Esophagus (tissue), 2 donors: Measurements from ENCODE around the gene MNAT1. TPM values are rescaled to one million over a fixed set of nuclear protein-coding genes. Genes with fewer than 3 reads are reported as not detected.

Source experiments
- H3K27ac ChIP-seq, 2 donors: one replicate each; pipeline ENCODE4 v1.5.1; 2013; ENCODE audit warnings: low read depth in 2 of 2, mild to moderate bottlenecking in 2 of 2, inconsistent platforms in 1 of 2, low read length in 1 of 2, moderate library complexity in 1 of 2
- H3K27me3 ChIP-seq, 2 donors: one replicate each; pipeline ENCODE4 v1.6.1; 2013; ENCODE audit warnings: low read length in 2 of 2, control low read depth in 1 of 2, mild to moderate bottlenecking in 1 of 2; ENCODE audit not compliant: insufficient read depth in 2 of 2, control insufficient read depth in 1 of 2
- H3K36me3 ChIP-seq, 2 donors: one replicate each; pipeline ENCODE4 v1.6.1; 2013; ENCODE audit warnings: low read length in 1 of 2; ENCODE audit not compliant: control insufficient read depth in 2 of 2, insufficient read depth in 2 of 2
- H3K4me1 ChIP-seq, 2 donors: one replicate each; pipeline ENCODE4 v1.6.1; 2013; ENCODE audit warnings: low read length in 1 of 2; ENCODE audit not compliant: control insufficient read depth in 2 of 2, insufficient read depth in 2 of 2
- H3K4me3 ChIP-seq, 2 donors: one replicate each; pipeline ENCODE4 v1.5.1; 2013; ENCODE audit warnings: low read length in 2 of 2, mild to moderate bottlenecking in 2 of 2, low read depth in 1 of 2, moderate library complexity in 1 of 2
- H3K9me3 ChIP-seq, 2 donors: one replicate each; pipeline ENCODE4 v1.6.1; 2013; ENCODE audit warnings: mild to moderate bottlenecking in 2 of 2, low read depth in 1 of 2, low read length in 1 of 2, moderate library complexity in 1 of 2; ENCODE audit not compliant: control insufficient read depth in 2 of 2, insufficient read depth in 1 of 2
- WGBS, 2 donors: extraction: QIAGEN DNeasy Blood & Tissue Kit; methylation state at CpG; one replicate each; pipeline ENCODE4 v1.1.7; 2013; 5-methylcytosine and 5-hydroxymethylcytosine counted together
- polyA plus RNA-seq, 2 donors: library from polyadenylated mRNA; stranded (reverse); fragments of 200-250 nt; gene quantifications; one replicate each; pipeline ENCODE4 v1.2.3, GENCODE V29; 2013
- donor health status: healthy with polysubstance abuse.
- donor health status: Bipolar disorder and iron deficiency.

The MNAT1 gene
- polyA plus RNA-seq, result 10 to 100 TPM; 13.4 to 18.1 TPM

- Histone ChIP-seq H3K9me3 (no peaks in the 10 kb centered on the region), H3K27me3 (no peaks in the 10 kb centered on the region), H3K36me3 (no peaks in the 10 kb centered on the region), H3K27ac (peak within 1 kb of the TSS; percentile 30 to 65), H3K4me1 (no peaks in the 10 kb centered on the region), H3K4me3 (peak within 1 kb of the TSS; percentile 83 to 92)
- 2% methylated on average over 33 of the region's 33 CpGs for WGBS, 2 donors
Measured at GRCh38 chr14:60734465-60735242, at the start of gene MNAT1. Gene MNAT1 (plus strand): TSS chr14:60734761. CDS start chr14:60734863, 102 bp downstream.

- Histone ChIP-seq H3K36me3 (no peaks in the 10 kb centered on the region), H3K27me3 (no peaks in the 10 kb centered on the region), H3K4me1 (no peaks in the 10 kb centered on the region), H3K27ac (no peak overlapping the region), H3K4me3 (no peak overlapping the region), H3K9me3 (no peaks in the 10 kb centered on the region)
Measured at GRCh38 chr14:60686865-60687264, 47.7 kb upstream of the MNAT1 start.

- Histone ChIP-seq H3K27ac (no peak overlapping the region), H3K9me3 (no peaks in the 10 kb centered on the region), H3K4me1 (no peaks in the 10 kb centered on the region), H3K4me3 (no peak overlapping the region), H3K27me3 (no peaks in the 10 kb centered on the region), H3K36me3 (no peaks in the 10 kb centered on the region)
- 71 to 85% methylated on average over 3 of the region's 3 CpGs for WGBS, 2 donors
Measured at GRCh38 chr14:60691383-60692113, 43.0 kb upstream of the MNAT1 start.

GRCh38 chr14:60695327-60695726 is 39.2 kb upstream of the MNAT1 start:
- no peaks in the 10 kb centered on the region for H3K27me3 ChIP-seq
- no peak overlapping the region for H3K4me3 ChIP-seq
- H3K27ac ChIP-seq, result no peak overlapping the region
- H3K9me3 ChIP-seq, result no peaks in the 10 kb centered on the region
- no peaks in the 10 kb centered on the region for H3K36me3 ChIP-seq
- H3K4me1 ChIP-seq, result no peaks in the 10 kb centered on the region
- WGBS, 2 donors, result 78 to 83% methylated on average over 4 of the region's 4 CpGs

GRCh38 chr14:60700598-60700997 is 34.0 kb upstream of the MNAT1 start:
- 95 to 96% methylated on average over 3 of the region's 3 CpGs for WGBS, 2 donors
- peaks cover 3% of the 10 kb centered on the region in 2 donors for H3K9me3 ChIP-seq
- H3K27ac ChIP-seq, result no peak overlapping the region
- no peaks in the 10 kb centered on the region for H3K4me1 ChIP-seq
- no peaks in the 10 kb centered on the region for H3K27me3 ChIP-seq
- no peaks in the 10 kb centered on the region for H3K36me3 ChIP-seq
- no peak overlapping the region for H3K4me3 ChIP-seq

- Histone ChIP-seq H3K27ac (no peak overlapping the region), H3K36me3 (no peaks in the 10 kb centered on the region), H3K4me1 (no peaks in the 10 kb centered on the region), H3K27me3 (no peaks in the 10 kb centered on the region), H3K9me3 (peaks cover 3% of the 10 kb centered on the region in 2 donors), H3K4me3 (no peak overlapping the region)
Measured at GRCh38 chr14:60705100-60705499, 29.5 kb upstream of the MNAT1 start.

- no peaks in the 10 kb centered on the region for H3K9me3 ChIP-seq
- no peak overlapping the region for H3K27ac ChIP-seq
- no peaks in the 10 kb centered on the region for H3K36me3 ChIP-seq
- WGBS, 2 donors, result 97% methylated on average over 3 of the region's 3 CpGs
- no peaks in the 10 kb centered on the region for H3K4me1 ChIP-seq
- no peak overlapping the region for H3K4me3 ChIP-seq
- no peaks in the 10 kb centered on the region for H3K27me3 ChIP-seq
Measured at GRCh38 chr14:60707858-60708257, 26.7 kb upstream of the MNAT1 start.

- no peak overlapping the region for H3K27ac ChIP-seq
- H3K9me3 ChIP-seq, result no peaks in the 10 kb centered on the region
- H3K4me3 ChIP-seq, result no peak overlapping the region
- H3K36me3 ChIP-seq, result no peaks in the 10 kb centered on the region
- H3K4me1 ChIP-seq, result no peaks in the 10 kb centered on the region
- no peaks in the 10 kb centered on the region for H3K27me3 ChIP-seq
Measured at GRCh38 chr14:60710494-60710893, 24.1 kb upstream of the MNAT1 start.

- Histone ChIP-seq H3K36me3 (no peaks in the 10 kb centered on the region), H3K27ac (no peak overlapping the region), H3K4me1 (no peaks in the 10 kb centered on the region), H3K4me3 (no peak overlapping the region), H3K27me3 (no peaks in the 10 kb centered on the region), H3K9me3 (no peaks in the 10 kb centered on the region)
- 89% methylated on average over 6 of the region's 6 CpGs for WGBS, 2 donors
Measured at GRCh38 chr14:60713513-60713912, 21.0 kb upstream of the MNAT1 start.

- H3K27me3 ChIP-seq, result no peaks in the 10 kb centered on the region
- H3K4me1 ChIP-seq, result peaks cover 0 to 3% of the 10 kb centered on the region in 2 donors
- H3K4me3 ChIP-seq, result no peak overlapping the region
- H3K9me3 ChIP-seq, result no peaks in the 10 kb centered on the region
- H3K27ac ChIP-seq, result no peak overlapping the region
- no peaks in the 10 kb centered on the region for H3K36me3 ChIP-seq
- 93 to 96% methylated on average over 1 of the region's 1 CpG for WGBS, 2 donors
Measured at GRCh38 chr14:60720391-60720790, 14.2 kb upstream of the MNAT1 start.
